ENCODE data around the gene EVL.

The EVL gene

GRCh38 chr14:100114109-100114765 lies 49.0 kb downstream of the EVL start:
- no peak for DNase-seq

- DNase-seq, result no peak
Observed at GRCh38 chr14:100115236-100115635, 50.0 kb downstream of the EVL start.

GRCh38 chr14:100115726-100116125 lies 50.5 kb downstream of the EVL start:
- DNase-seq, result no peak

GRCh38 chr14:100116134-100116533 lies 50.9 kb downstream of the EVL start:
- DNase-seq, result no peak

- DNase-seq, result no peak
Observed at GRCh38 chr14:100117026-100117425, 51.8 kb downstream of the EVL start.

- no peak for DNase-seq
Observed at GRCh38 chr14:100117633-100118395, 52.6 kb downstream of the EVL start.

- DNase-seq, result no peak
Observed at GRCh38 chr14:100118396-100119011, 53.3 kb downstream of the EVL start.

GRCh38 chr14:100119251-100119650 lies 54.0 kb downstream of the EVL start:
- no peak for DNase-seq

GRCh38 chr14:100120522-100121269 lies 55.5 kb downstream of the EVL start:
- no peak for DNase-seq

GRCh38 chr14:100121643-100122480 lies 56.6 kb downstream of the EVL start:
- DNase-seq, result no peak

- no peak for DNase-seq
Observed at GRCh38 chr14:100122481-100123223, 57.4 kb downstream of the EVL start.

GRCh38 chr14:100123618-100124017 lies 58.4 kb downstream of the EVL start:
- no peak for DNase-seq

- DNase-seq, result no peak
Observed at GRCh38 chr14:100124551-100125088, 59.4 kb downstream of the EVL start.

- DNase-seq, result no peak
Observed at GRCh38 chr14:100126401-100126800, 61.2 kb downstream of the EVL start.

- no peak for DNase-seq
Observed at GRCh38 chr14:100127853-100128455, 62.7 kb downstream of the EVL start.

GRCh38 chr14:100128688-100129087 lies 63.5 kb downstream of the EVL start:
- DNase-seq, result no peak

- no peak for DNase-seq
Observed at GRCh38 chr14:100129161-100129589, 64.0 kb downstream of the EVL start.

- no peak for DNase-seq
Observed at GRCh38 chr14:100130521-100130920, 65.3 kb downstream of the EVL start.

- DNase-seq, result no peak
Observed at GRCh38 chr14:100131181-100131580, 66.0 kb downstream of the EVL start.

GRCh38 chr14:100132161-100132902 lies 67.1 kb downstream of the EVL start:
- no peak for DNase-seq
